CD4-positive, alpha-beta T cell treated with Interferon alpha-2 for 1 hour (primary cell): ENCODE results near the gene TP53RK.

Experiments
- DNase-seq, 2 donors: peaks; one replicate each; pipeline ENCODE4 v3.0.0-alpha.2; 2020 to 2022

Gene TP53RK

DNA sequence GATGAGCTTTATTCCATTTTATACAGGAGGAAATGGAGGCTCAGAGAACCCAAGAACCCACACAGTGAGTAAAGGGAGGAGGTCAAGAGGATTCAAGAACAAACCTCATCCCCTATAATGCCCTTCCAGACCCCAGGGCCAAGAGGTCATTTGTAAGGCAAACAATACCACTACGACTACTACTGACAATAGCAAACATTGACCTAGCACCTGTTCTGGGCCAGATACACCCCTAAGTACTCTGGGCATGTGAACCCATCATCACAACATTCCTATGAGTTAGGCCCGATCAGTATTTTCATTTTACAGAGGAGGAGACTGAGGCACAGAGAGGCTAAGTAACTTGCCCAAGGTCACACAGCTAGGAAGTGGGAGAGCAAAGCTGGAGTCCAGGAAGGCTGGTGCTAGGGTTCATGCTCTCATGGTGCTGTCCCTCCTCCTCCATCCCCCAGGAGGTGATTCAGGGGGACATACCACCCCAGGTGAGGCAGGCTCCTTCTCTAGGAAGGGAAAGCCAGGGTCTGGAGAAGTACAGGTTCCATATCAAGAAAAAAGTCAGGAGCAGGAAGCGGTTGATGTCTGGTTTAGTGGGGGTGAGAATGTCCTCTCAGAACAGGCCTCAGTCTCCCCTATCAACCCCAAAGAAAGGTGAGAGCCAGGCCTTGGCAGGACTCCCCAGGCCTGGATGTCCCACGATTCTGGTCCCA is 51.7 kb downstream of the TP53RK start:
- no peak for DNase-seq

DNA sequence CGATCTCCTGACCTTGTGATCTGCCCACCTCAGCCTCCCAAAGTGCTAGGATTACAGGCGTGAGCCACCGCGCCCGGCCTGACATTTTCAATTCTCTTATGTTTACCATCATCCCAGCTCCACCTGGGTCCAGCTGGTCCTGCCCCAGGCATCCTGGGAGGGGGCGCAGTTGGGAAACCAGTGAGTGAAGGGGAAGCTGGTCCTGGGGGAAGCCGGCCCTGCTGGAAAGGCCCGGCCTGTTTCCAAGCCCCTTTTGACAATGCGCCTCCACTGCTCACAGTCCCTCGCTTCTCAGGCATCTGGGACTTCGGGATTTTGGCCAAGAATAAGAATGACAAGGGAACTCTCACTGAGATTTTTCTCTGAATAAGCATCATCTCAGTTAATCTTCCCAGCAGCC is 52.2 kb downstream of the TP53RK start:
- DNase-seq, result no peak

DNA sequence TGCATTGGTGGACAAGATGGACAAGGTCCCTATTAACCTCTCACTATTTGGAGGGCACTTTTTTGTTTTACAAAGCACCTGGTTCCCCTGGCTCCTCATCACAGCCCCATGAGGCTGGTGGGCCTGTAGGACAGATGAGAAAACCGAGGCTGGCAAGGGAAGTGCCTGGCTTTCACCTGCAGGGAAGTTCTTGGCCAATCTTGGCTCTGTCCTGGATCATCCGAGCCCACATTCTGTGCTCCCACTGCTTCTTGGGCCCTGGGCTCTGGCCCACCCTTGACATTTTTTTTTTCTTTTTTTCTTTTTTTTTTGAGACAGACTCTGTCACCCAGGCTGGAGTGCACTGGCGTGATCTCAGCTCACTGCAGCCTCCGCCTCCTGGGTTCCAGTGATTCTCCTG is 52.7 kb downstream of the TP53RK start:
- no peak for DNase-seq

DNA sequence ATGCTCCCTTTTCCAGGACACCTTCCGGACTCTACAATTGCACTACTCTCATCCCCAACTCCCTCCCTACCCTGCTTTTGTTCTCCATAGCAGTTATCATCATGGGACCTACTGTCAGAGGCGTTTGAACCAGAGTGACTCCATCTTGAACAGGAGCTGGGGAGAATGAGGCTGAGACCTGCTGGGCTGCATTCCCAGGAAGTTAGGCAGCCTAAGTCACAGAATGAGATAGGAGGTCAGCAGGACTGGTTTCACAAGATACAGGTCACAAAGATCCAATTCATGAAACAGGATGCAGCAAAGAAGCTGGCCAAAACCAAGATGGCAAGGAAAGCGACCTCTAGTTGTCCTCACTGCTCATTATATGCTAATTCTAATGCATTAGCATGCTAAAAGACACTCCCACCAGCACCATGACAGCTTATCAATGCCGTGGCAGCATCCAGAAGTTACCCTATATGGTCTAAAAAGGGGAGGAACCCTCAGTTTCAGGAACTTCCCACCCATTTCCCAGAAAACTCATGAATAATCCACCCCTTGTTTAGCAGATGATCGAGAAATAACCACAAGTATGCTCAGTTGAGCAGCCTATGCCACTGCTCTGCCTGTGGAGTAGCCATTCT is 53.6 kb downstream of the TP53RK start:
- DNase-seq, result no peak

- DNase-seq, result no peak
Measured at GRCh38 chr20:46634528-46634927, 54.7 kb downstream of the TP53RK start.
